Kidney (tissue), 14 donors: Measurements from ENCODE around the gene L3MBTL3. TPM values are rescaled to one million over a fixed set of nuclear protein-coding genes. Genes with fewer than 3 reads are reported as not detected.
A peak's percentile ranks its signal among the peaks of the same experiment; 100 is the strongest.
"Not testable (repeated sequence)": the region's sequence is repeated elsewhere in the genome, so short reads cannot be mapped to it uniquely, and the experiment has no call there.

ENCODE experiments used
- DNase-seq, 5 donors: peaks; one replicate each; pipeline ENCODE4 v3.0.0-alpha.2; 2013 to 2020
- FAIRE-seq: peaks from 2 replicates; lab custom pipeline; 2012; peaks lifted over from hg19 to GRCh38; lab: Jason Lieb, UNC
- H3K27ac ChIP-seq, 2 donors: one replicate each; pipeline ENCODE4 v1.7.0; 2013; ENCODE audit warnings: low read depth in 2 of 2, low read length in 2 of 2, inconsistent platforms in 1 of 2
- H3K27me3 ChIP-seq: one replicate; pipeline ENCODE4 v1.7.1; 2013; ENCODE audit warnings: low read length, inconsistent platforms; ENCODE audit not compliant: control insufficient read depth, insufficient read depth
- H3K36me3 ChIP-seq, 3 donors: one replicate each; pipeline versions ENCODE4 v1.7.0 to v1.7.1; 2013; ENCODE audit warnings: low read length in 3 of 3, control low read depth in 1 of 3, inconsistent platforms in 1 of 3; ENCODE audit not compliant: insufficient read depth in 3 of 3, control insufficient read depth in 2 of 3
- H3K4me1 ChIP-seq, 3 donors: one replicate each; pipeline versions ENCODE4 v1.7.0 to v1.7.1; 2013; ENCODE audit warnings: low read length in 3 of 3, inconsistent platforms in 1 of 3, low read depth in 1 of 3; ENCODE audit not compliant: control insufficient read depth in 2 of 3, insufficient read depth in 2 of 3
- H3K4me3 ChIP-seq, 3 donors: one replicate each; pipeline versions ENCODE4 v1.7.0 to v1.8.1; 2013; ENCODE audit warnings: low read length in 3 of 3, control low read depth in 1 of 3, inconsistent platforms in 1 of 3
- H3K9ac ChIP-seq, 3 donors: one replicate each; pipeline versions ENCODE4 v1.7.0 to v1.7.1; 2013; ENCODE audit warnings: low read length in 3 of 3, control low read depth in 1 of 3, inconsistent platforms in 1 of 3
- H3K9me3 ChIP-seq, 3 donors: one replicate each; pipeline versions ENCODE4 v1.7.0 to v1.7.1; 2013; ENCODE audit warnings: low read length in 3 of 3, control low read depth in 1 of 3, inconsistent platforms in 1 of 3; ENCODE audit not compliant: control insufficient read depth in 2 of 3, insufficient read depth in 1 of 3
- intact Hi-C: fragments of 100-400 bp; cut with DNase I; formaldehyde crosslinking; loops from one replicate; pipeline ENCODE4 v1.11.1; 2022
- polyA plus RNA-seq: library from polyadenylated mRNA; stranded (reverse); fragments of 350-450 nt; fragmentation: Illumina TruSeq; extraction: RNeasy Lipid Tissue Mini Kit (QIAGEN cat#74804); gene quantifications from one replicate; pipeline ENCODE4 v1.2.3, GENCODE V29; 2014; ENCODE audit warnings: low read depth, low replicate concordance; ENCODE audit not compliant: insufficient read depth
- total RNA-seq: library from RNA; stranded (reverse); fragmentation: NEBNext Ultra II Directional; extraction: Animal tissue kit (Norgen Biotek cat#: 25700); gene quantifications from one replicate; pipeline ENCODE4 v1.2.1, GENCODE V29; 2021
- TF ChIP-seq, protein P1 (sequence below): IDR thresholded peaks from 3 replicates; pipeline ENCODE4 v1.5.1; 2012; ENCODE audit warnings: mild to moderate bottlenecking, moderate library complexity, borderline replicate concordance; ENCODE audit not compliant: insufficient read depth; ENCODE audit errors: extremely low read depth
- donor health status: control.
- donor health status: control.
- donor health status: control.
- donor health status: control.
- donor health status: control.
- donor health status: DM: yes; HTN: yes; CAD: no.
- donor health status: Normal renal cell carcinoma (clear cell type).

L3MBTL3 gene
- total and polyA plus RNA-seq, 2 donors from 2014 or later: 4.3 to 13.0 TPM

DNA sequence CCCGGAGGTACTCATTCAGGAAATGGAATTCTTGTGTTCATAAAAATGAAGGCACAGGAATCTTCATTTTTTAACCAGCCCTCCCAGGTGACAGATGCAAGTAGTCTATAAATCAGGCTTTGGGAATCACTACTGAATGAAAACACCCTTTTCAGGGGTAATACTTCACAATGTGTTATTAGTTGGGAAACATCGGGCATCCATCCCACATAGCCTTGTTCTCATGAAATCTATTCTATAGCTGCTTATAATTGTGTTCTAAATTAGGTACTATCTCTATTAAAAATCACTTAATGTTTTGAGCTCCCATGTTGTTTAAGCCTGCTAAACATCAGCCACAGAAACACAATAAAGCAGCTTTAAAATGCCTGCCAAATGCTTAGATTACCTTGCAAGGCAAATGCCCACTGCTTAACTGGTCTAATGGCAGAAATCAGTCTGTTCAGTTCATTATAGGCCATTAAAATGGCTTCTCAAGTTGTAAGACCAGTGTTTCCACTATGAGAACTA lies 94.9 kb downstream of the L3MBTL3 start:
- no peak overlapping the region for H3K9ac ChIP-seq
- no peaks in the 10 kb centered on the region for H3K36me3 ChIP-seq
- intact Hi-C loops: no loop called here
- FAIRE-seq (no peak), DNase-seq (peak in 2 of 5 donors; percentile 5 to 7)
- peaks cover 0 to 3% (median 0%) of the 10 kb centered on the region in 3 donors for H3K4me1 ChIP-seq
- no peak overlapping the region for H3K27ac ChIP-seq
- TF ChIP-seq, protein P1, sequence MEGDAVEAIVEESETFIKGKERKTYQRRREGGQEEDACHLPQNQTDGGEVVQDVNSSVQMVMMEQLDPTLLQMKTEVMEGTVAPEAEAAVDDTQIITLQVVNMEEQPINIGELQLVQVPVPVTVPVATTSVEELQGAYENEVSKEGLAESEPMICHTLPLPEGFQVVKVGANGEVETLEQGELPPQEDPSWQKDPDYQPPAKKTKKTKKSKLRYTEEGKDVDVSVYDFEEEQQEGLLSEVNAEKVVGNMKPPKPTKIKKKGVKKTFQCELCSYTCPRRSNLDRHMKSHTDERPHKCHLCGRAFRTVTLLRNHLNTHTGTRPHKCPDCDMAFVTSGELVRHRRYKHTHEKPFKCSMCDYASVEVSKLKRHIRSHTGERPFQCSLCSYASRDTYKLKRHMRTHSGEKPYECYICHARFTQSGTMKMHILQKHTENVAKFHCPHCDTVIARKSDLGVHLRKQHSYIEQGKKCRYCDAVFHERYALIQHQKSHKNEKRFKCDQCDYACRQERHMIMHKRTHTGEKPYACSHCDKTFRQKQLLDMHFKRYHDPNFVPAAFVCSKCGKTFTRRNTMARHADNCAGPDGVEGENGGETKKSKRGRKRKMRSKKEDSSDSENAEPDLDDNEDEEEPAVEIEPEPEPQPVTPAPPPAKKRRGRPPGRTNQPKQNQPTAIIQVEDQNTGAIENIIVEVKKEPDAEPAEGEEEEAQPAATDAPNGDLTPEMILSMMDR: no peak
- no peak overlapping the region for H3K4me3 ChIP-seq
- H3K9me3 ChIP-seq: no peaks in the 10 kb centered on the region
- H3K27me3 ChIP-seq: no peaks in the 10 kb centered on the region

DNA sequence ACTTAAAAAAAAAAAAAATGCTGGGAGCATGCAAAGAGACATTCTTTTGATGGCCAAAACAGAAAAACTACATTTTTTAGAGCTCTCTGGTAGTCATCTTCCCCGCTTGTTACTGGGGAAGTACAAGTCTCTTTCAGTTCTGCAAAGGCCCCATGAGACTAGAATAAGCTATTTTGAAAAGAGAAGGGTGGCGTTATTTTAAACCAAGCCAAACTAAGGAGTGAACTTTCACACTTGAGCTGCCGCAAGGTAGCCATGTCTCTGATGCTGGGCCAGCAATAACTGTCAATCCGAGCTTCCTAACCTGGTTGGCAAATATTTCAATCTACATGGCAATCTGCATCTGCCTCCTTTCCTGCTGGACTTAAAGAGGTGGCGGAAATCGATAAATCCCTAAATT lies 96.7 kb downstream of the L3MBTL3 start:
- no peaks in the 10 kb centered on the region for H3K9me3 ChIP-seq
- TF ChIP-seq, protein P1: no peak
- FAIRE-seq (no peak), DNase-seq (no peak)
- H3K27me3 ChIP-seq: no peaks in the 10 kb centered on the region
- no peaks in the 10 kb centered on the region for H3K36me3 ChIP-seq
- intact Hi-C loops: no loop called here
- no peak overlapping the region for H3K4me3 ChIP-seq
- no peak overlapping the region for H3K27ac ChIP-seq
- no peak overlapping the region for H3K9ac ChIP-seq
- H3K4me1 ChIP-seq: peaks cover 0 to 3% (median 0%) of the 10 kb centered on the region in 3 donors

DNA sequence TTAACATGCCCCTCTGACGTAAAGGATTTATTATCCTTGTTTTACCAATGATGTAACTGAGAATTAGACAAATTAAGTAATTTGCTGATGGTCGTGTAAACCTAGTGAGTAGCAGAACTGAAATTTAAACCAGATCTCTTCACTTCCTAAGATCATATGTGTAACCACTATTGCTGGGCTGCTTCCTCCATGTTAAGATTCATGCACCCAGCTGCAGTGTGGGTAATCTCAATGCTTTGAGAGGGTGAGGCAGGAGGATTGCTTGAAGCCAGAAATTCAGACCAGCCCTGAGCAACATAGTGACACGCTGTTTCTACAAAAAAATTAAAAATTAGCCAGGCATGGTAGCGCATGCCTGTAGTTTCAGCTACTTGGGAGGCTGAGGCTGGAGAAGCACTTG lies 97.9 kb downstream of the L3MBTL3 start:
- H3K9me3 ChIP-seq: no peaks in the 10 kb centered on the region
- FAIRE-seq: no peak

DNA sequence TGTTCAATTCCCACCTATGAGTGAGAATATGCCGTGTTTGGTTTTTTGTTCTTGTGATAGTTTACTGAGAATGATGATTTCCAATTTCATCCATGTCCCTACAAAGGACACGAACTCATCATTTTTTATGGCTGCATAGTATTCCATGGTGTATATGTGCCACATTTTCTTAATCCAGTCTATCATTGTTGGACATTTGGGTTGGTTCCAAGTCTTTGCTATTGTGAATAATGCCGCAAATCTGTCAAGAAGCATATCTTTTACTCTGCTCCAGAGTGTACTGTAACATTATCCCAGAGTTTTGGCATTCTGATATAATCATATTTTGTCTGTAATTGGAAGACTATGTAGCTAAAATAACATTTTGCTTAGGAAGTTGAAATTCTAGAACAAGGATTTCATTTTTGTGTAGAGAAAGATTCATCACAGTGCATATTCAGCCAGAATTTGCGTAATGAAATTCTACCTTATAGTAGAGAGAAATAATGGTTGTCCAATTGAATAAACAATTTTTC lies 98.9 kb downstream of the L3MBTL3 start:
- intact Hi-C loops, H3K36me3 ChIP-seq, H3K27ac ChIP-seq, H3K4me1 ChIP-seq, H3K27me3 ChIP-seq, FAIRE-seq, DNase-seq, H3K4me3 ChIP-seq, H3K9ac ChIP-seq, H3K9me3 ChIP-seq: not testable (repeated sequence)

More for the DNA sequence above, 97.9 kb downstream of the L3MBTL3 start:
- TF ChIP-seq, protein P1: no peak
- Histone ChIP-seq H3K4me1 (peaks cover 0 to 3% (median 0%) of the 10 kb centered on the region in 3 donors), H3K27ac (no peak overlapping the region), H3K27me3 (no peaks in the 10 kb centered on the region), H3K9ac (no peak overlapping the region), H3K4me3 (no peak overlapping the region), H3K36me3 (no peaks in the 10 kb centered on the region)
- intact Hi-C loops: no loop called here
- no peak for DNase-seq
